Heart left ventricle (tissue), 16 donors: ENCODE measurements around the gene IL36B. TPM values are rescaled to one million over a fixed set of nuclear protein-coding genes. Genes with fewer than 3 reads are reported as not detected.

Source experiments
- ATAC-seq, 4 donors: fragments of 200-7000 bp; cut with Tn5 transposase; one replicate each; pipeline ENCODE4 v1.9.1; 2020 to 2022; ENCODE audit warnings: moderate library complexity in 4 of 4, mild to moderate bottlenecking in 3 of 4, moderate number of reproducible peaks in 1 of 4
- DNase-seq, 5 donors: peaks; one replicate each; pipeline ENCODE4 v3.0.0-alpha.2; 2020
- H3K27ac ChIP-seq, 12 donors: fragments of 200-600 bp; sonication (generic) in 4 of 12; one replicate each; pipeline versions ENCODE4 v1.5.0 to v1.8.0; 2016 to 2022; ENCODE audit warnings: mild to moderate bottlenecking in 2 of 12
- H3K27me3 ChIP-seq, 9 donors: fragments of 200-600 bp; sonication (generic) in 2 of 9; one replicate each; pipeline versions ENCODE4 v1.5.1 to v1.8.0; 2016 to 2022; ENCODE audit warnings: mild to moderate bottlenecking in 3 of 9
- H3K36me3 ChIP-seq, 9 donors: fragments of 200-600 bp; sonication (generic) in 2 of 9; one replicate each; pipeline versions ENCODE4 v1.5.0 to v1.8.0; 2018 to 2022; ENCODE audit warnings: mild to moderate bottlenecking in 2 of 9
- H3K4me1 ChIP-seq, 12 donors: fragments of 200-600 bp; sonication (generic) in 4 of 12; one replicate each; pipeline versions ENCODE4 v1.5.0 to v1.8.0; 2016 to 2022; ENCODE audit warnings: mild to moderate bottlenecking in 3 of 12
- H3K4me3 ChIP-seq, 12 donors: fragments of 200-600 bp; sonication (generic) in 4 of 12; one replicate each; pipeline versions ENCODE4 v1.5.0 to v1.8.0; 2017 to 2022; ENCODE audit warnings: mild to moderate bottlenecking in 9 of 12, moderate library complexity in 4 of 12
- H3K9me3 ChIP-seq, 12 donors: fragments of 200-600 bp; sonication (generic) in 4 of 12; one replicate each; pipeline versions ENCODE4 v1.5.0 to v1.8.0; 2016 to 2022; ENCODE audit warnings: mild to moderate bottlenecking in 1 of 12
- POLR2A ChIP-seq, 2 donors: fragments of 450-650 bp; IDR thresholded peaks; one replicate each; pipeline ENCODE4 v1.6.1; 2017; ENCODE audit warnings: antibody characterized with exemption in 2 of 2, mild to moderate bottlenecking in 2 of 2, moderate library complexity in 2 of 2
- WGBS, 4 donors: extraction: QIAGEN DNeasy Blood & Tissue Kit in 2 of 4; methylation state at CpG; one replicate each; pipeline versions ENCODE4 v1.1.5 to v1.1.7; 2013 to 2018; 5-methylcytosine and 5-hydroxymethylcytosine counted together
- intact Hi-C, 10 donors: fragments of 100-400 bp; cut with DNase I; formaldehyde crosslinking; loops; one replicate each; pipeline versions ENCODE4 v1.11.1 to v1.14.2; 2022
- polyA plus RNA-seq, 2 donors: library from polyadenylated mRNA; stranded (reverse); fragments of 200-250 nt; gene quantifications; one replicate each; pipeline ENCODE4 v1.2.3, GENCODE V29; 2013
- total RNA-seq, 9 donors: library from RNA; depleted of rRNA in 2 of 9; stranded (reverse); fragments of >200 nt in 2 of 9; fragmentation: NEBNext Ultra II Directional in 3 of 9; extraction: Animal tissue kit (Norgen Biotek cat#: 25700) in 3 of 9; gene quantifications; one replicate each; pipeline versions ENCODE4 v1.1.0 to v1.2.4, GENCODE V29; 2016 to 2023
- TF ChIP-seq, protein P1 (sequence below), 12 donors: fragments of 200-600 bp; sonication (generic) in 4 of 12; IDR thresholded peaks; one replicate each; pipeline versions ENCODE4 v1.5.0 to v1.8.0; 2018 to 2022; ENCODE audit warnings: antibody characterized with exemption in 12 of 12, mild to moderate bottlenecking in 5 of 12
- donor health status: ischemic (EF 13 %, LVEDD 7.1; RV severe dilation, severe dysfunction).
- donor health status: healthy with polysubstance abuse.
- donor health status: DM: no; HTN: yes; CAD: no.
- donor health status: DM: no; HTN: no; CAD: no.
- donor health status: ischemic (EF 25% LVEDD 6.9; RV normal size, moderate dysfunction).
- donor health status: ischemic (EF 25% LVEDD 5.7; RV mildly dilated, moderate dysfunction).
- donor health status: healthy.
- donor health status: DM: yes; HTN: yes; CAD: no.
- donor health status: ischemic (EF 35%, LVEDD 5.7; RV mildly dilated, moderate dysfunction).
- donor health status: nonischemic (EF 11% LVEDD 7.7; RV severe dilation, severe dysfunction).
- donor health status: DM: yes; HTN: yes; CAD: no.
- donor health status: PGD.
- donor health status: ischemic (EF 29% LVEDD 5.4; RV normal size, mild dysfunction).
- donor health status: nonischemic (EF 23%, LVEDD 6.1; RV moderate dilation, normal function).

IL36B gene
- total and polyA plus RNA-seq, 11 donors = not detected

DNA sequence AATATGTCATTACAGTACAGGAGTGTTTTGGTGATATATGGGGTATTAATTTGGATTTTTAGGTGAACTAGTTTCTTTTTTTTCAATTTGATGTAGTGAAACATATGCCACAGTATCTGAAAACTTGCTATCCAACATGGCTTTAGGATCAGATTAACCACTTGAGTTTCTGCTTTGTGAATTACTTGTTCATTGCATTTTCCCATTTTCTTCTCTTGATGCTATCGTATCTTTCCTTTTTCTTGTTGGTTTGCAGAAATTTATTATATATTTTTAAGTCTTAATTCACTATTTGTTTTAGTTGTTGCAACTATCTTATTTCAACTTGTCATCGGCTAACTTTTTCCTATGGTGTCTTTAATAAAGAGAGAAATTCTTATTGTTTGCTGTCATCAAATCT is 38.6 kb downstream of the IL36B start:
- H3K27me3 ChIP-seq = peaks cover 0 to 12% (median 0%) of the 10 kb centered on the region in 9 donors
- no peak overlapping the region for H3K27ac ChIP-seq
- peaks cover 0 to 2% (median 0%) of the 10 kb centered on the region in 12 donors for H3K9me3 ChIP-seq
- ATAC-seq (no peak), DNase-seq (no peak)
- no peaks in the 10 kb centered on the region for H3K36me3 ChIP-seq
- TF ChIP-seq, protein P1, sequence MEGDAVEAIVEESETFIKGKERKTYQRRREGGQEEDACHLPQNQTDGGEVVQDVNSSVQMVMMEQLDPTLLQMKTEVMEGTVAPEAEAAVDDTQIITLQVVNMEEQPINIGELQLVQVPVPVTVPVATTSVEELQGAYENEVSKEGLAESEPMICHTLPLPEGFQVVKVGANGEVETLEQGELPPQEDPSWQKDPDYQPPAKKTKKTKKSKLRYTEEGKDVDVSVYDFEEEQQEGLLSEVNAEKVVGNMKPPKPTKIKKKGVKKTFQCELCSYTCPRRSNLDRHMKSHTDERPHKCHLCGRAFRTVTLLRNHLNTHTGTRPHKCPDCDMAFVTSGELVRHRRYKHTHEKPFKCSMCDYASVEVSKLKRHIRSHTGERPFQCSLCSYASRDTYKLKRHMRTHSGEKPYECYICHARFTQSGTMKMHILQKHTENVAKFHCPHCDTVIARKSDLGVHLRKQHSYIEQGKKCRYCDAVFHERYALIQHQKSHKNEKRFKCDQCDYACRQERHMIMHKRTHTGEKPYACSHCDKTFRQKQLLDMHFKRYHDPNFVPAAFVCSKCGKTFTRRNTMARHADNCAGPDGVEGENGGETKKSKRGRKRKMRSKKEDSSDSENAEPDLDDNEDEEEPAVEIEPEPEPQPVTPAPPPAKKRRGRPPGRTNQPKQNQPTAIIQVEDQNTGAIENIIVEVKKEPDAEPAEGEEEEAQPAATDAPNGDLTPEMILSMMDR (IDR thresholded peaks at IDR 0.05) = no peak
- no peak for TF ChIP-seq POLR2A (IDR thresholded peaks at IDR 0.05)
- WGBS, 4 donors = 86 to 93% (median 89%) methylated on average over 2 of the region's 2 CpGs
- no peaks in the 10 kb centered on the region for H3K4me1 ChIP-seq
- intact Hi-C loops = no loop called here
- H3K4me3 ChIP-seq = no peak overlapping the region

DNA sequence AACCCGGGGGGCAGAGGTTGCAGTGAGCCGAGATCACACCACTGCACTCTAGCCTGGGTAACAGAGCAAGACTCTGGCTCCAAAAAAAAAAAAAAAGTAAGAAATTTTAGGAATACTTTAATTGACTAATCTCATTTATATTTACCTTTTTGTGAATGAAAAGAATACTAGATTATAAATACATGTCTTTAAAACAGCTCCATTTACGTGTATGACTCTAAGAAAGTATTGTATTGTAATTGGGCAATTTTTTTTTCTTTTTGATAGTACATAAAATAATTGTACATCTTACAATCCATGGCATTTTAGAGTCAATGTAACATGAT is 39.4 kb downstream of the IL36B start:
- 76 to 85% (median 79%) methylated on average over 3 of the region's 3 CpGs for WGBS, 4 donors
- Histone ChIP-seq H3K4me1 (no peaks in the 10 kb centered on the region), H3K27ac (no peak overlapping the region), H3K27me3 (peaks cover 0 to 11% (median 0%) of the 10 kb centered on the region in 9 donors), H3K36me3 (no peaks in the 10 kb centered on the region), H3K9me3 (no peaks in the 10 kb centered on the region), H3K4me3 (no peak overlapping the region)
- TF ChIP-seq, protein P1 (IDR thresholded peaks at IDR 0.05) = no peak
- no peak for TF ChIP-seq POLR2A (IDR thresholded peaks at IDR 0.05)
- DNase-seq (no peak), ATAC-seq (no peak)
- intact Hi-C loops = no loop called here

DNA sequence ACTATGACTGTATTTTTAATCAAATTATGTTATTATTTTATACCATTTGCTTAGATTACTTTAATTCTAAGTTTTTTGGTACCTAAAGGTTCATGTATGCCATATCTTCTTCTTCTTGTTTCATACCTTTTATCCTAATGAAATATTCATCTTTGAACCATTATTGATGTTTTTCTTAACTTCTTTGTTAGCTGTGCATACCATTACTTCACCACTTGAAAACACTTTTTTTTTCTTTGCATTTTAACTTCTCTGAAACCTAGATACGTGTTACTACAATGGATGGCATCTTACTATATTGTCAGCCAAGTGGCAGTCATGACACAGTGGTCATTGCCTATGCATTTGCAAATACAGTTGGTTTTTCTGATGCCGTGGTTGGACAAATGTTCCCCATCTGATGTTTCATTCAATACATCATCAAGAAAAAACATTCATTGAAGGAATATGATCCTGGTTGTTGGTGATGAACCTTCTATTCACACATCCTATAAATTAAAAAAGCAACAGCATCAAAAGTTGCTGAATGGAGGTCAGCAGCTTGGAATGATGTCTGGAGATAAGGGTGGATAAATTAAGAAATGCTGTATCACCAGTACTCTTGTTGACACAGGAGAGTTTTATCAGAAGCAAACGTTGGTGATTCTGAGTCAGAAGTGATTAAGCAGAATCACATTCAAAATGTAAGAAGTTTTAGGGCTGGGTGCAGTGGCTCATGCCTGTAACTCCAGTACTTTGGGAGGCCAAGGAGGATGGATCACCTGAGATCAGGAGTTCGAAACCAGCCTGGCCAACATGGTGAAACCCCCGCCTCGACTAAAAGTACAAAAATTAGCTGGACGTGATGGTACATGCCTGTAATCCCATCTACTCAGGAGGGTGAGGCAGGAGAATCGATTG is 40.0 kb downstream of the IL36B start:
- Histone ChIP-seq H3K27me3 (peaks cover 0 to 8% (median 0%) of the 10 kb centered on the region in 9 donors), H3K36me3 (no peaks in the 10 kb centered on the region), H3K4me3 (no peak overlapping the region), H3K9me3 (no peaks in the 10 kb centered on the region), H3K27ac (no peak overlapping the region), H3K4me1 (no peaks in the 10 kb centered on the region)
- WGBS, 4 donors = 70 to 73% (median 71%) methylated on average over 8 of the region's 8 CpGs
- TF ChIP-seq, protein P1 (IDR thresholded peaks at IDR 0.05) = no peak
- no peak for TF ChIP-seq POLR2A (IDR thresholded peaks at IDR 0.05)
- no peak for DNase-seq
- no peak for ATAC-seq
- intact Hi-C loops = no loop called here

DNA sequence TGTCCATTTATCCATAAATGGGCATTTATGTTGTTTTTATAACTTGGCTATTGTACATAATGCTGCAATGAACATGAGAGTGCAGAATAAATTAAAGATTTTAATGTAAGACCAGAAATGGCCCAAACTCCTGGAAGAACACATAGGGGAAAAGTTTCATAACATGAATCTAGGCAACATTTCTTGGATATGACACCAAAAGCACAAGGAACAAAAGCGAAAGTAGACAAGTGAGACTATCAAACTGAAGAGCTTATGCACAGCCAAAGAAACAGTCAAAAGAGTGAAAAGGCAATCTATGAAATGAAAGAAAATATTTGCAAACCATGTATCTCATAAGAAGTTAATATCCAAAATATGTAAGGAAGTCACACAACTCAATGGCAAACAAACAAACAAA is 41.6 kb downstream of the IL36B start:
- intact Hi-C loops = no loop called here
- Histone ChIP-seq H3K36me3 (no peaks in the 10 kb centered on the region), H3K4me3 (no peak overlapping the region), H3K9me3 (no peaks in the 10 kb centered on the region), H3K4me1 (no peaks in the 10 kb centered on the region), H3K27me3 (peaks cover 0 to 5% (median 0%) of the 10 kb centered on the region in 9 donors), H3K27ac (no peak overlapping the region)
- no peak for DNase-seq
- 91 to 96% (median 95%) methylated on average over 1 of the region's 1 CpG for WGBS, 4 donors
- ATAC-seq = no peak
- TF ChIP-seq, protein P1 (IDR thresholded peaks at IDR 0.05) = no peak
- no peak for TF ChIP-seq POLR2A (IDR thresholded peaks at IDR 0.05)
